SK-N-SH treated with all-trans-retinoic acid at 6 μM for 48 hours (cell line): ENCODE results near the gene LONP2.

Source experiments
- ATAC-seq: fragments of 200-7000 bp; cut with Tn5 transposase; 3 replicates; pipeline ENCODE4 v1.9.1; 2020; ENCODE audit warnings: mild to moderate bottlenecking, moderate library complexity
- ARNTL ChIP-seq: fragments of 450-650 bp; formaldehyde crosslinking; IDR thresholded peaks from 2 replicates; pipeline ENCODE4 v1.5.0; 2020; ENCODE audit warnings: low read depth, mild to moderate bottlenecking, moderate library complexity, borderline replicate concordance
- BACH2 ChIP-seq: fragments of 250-450 bp; sonication (Bioruptor Pico); IDR thresholded peaks from 2 replicates; pipeline ENCODE4 v1.9.0; 2021; ENCODE audit warnings: mild to moderate bottlenecking, borderline replicate concordance
- CREB5 ChIP-seq: fragments of 250-450 bp; sonication (Bioruptor Pico); IDR thresholded peaks from 2 replicates; pipeline ENCODE4 v1.5.1; 2020; ENCODE audit warnings: low read depth, mild to moderate bottlenecking, moderate library complexity
- CSDC2 ChIP-seq: fragments of 250-450 bp; sonication (Bioruptor Pico); IDR thresholded peaks from 2 replicates; pipeline ENCODE4 v1.5.0; 2020; ENCODE audit warnings: mild to moderate bottlenecking, moderate library complexity
- CSRNP3 ChIP-seq: fragments of 250-450 bp; sonication (Bioruptor Pico); IDR thresholded peaks from 2 replicates; pipeline ENCODE4 v1.5.1; 2021; ENCODE audit warnings: mild to moderate bottlenecking, moderate library complexity
- ESRRG ChIP-seq: fragments of 250-450 bp; sonication (Bioruptor Pico); IDR thresholded peaks from 2 replicates; pipeline ENCODE4 v1.6.1; 2021; ENCODE audit warnings: mild to moderate bottlenecking
- GLIS3 ChIP-seq: fragments of 250-450 bp; sonication (Bioruptor Pico); IDR thresholded peaks from 2 replicates; pipeline ENCODE4 v1.5.0; 2020; ENCODE audit warnings: mild to moderate bottlenecking, moderate library complexity
- ISL1 ChIP-seq: fragments of 250-450 bp; sonication (Bioruptor Pico); IDR thresholded peaks from 2 replicates; pipeline ENCODE4 v2.1.2; 2022; ENCODE audit warnings: mild to moderate bottlenecking, moderate library complexity
- OSR1 ChIP-seq: fragments of 250-450 bp; sonication (Bioruptor Pico); IDR thresholded peaks from 2 replicates; pipeline ENCODE4 v1.8.0; 2022; ENCODE audit warnings: moderate library complexity, mild to moderate bottlenecking, inconsistent platforms
- POU6F1 ChIP-seq: fragments of 250-450 bp; sonication (Bioruptor Pico); IDR thresholded peaks from 2 replicates; pipeline ENCODE4 v1.8.0; 2021; ENCODE audit warnings: low read depth, mild to moderate bottlenecking, moderate library complexity, borderline replicate concordance
- PPARA ChIP-seq: fragments of 250-450 bp; sonication (Bioruptor Pico); IDR thresholded peaks from 2 replicates; pipeline ENCODE4 v1.5.0; 2020; ENCODE audit warnings: mild to moderate bottlenecking, borderline replicate concordance
- RARB ChIP-seq: fragments of 250-450 bp; sonication (Bioruptor Pico); IDR thresholded peaks from 2 replicates; pipeline ENCODE4 v1.8.0; 2021; ENCODE audit warnings: mild to moderate bottlenecking, moderate library complexity
- TOX ChIP-seq: fragments of 250-450 bp; sonication (Bioruptor Pico); IDR thresholded peaks from 2 replicates; pipeline ENCODE4 v1.8.0; 2021; ENCODE audit warnings: mild to moderate bottlenecking, moderate library complexity, borderline replicate concordance
- TSHZ2 ChIP-seq: fragments of 250-450 bp; sonication (Bioruptor Pico); IDR thresholded peaks from 2 replicates; pipeline ENCODE4 v1.5.0; 2020; ENCODE audit warnings: mild to moderate bottlenecking, moderate library complexity
- ZC3H10 ChIP-seq: fragments of 250-450 bp; sonication (Bioruptor Pico); IDR thresholded peaks from 2 replicates; pipeline ENCODE4 v1.5.1; 2021; ENCODE audit warnings: mild to moderate bottlenecking, moderate library complexity
- ZFP3 ChIP-seq: fragments of 250-450 bp; sonication (Bioruptor Pico); IDR thresholded peaks from 2 replicates; pipeline ENCODE4 v1.5.0; 2020; ENCODE audit warnings: mild to moderate bottlenecking, moderate library complexity
- ZFP30 ChIP-seq: fragments of 450-650 bp; formaldehyde crosslinking; IDR thresholded peaks from 2 replicates; pipeline ENCODE4 v1.5.0; 2022; ENCODE audit warnings: mild to moderate bottlenecking, moderate library complexity
- ZNF565 ChIP-seq: fragments of 450-650 bp; formaldehyde crosslinking; conservative IDR thresholded peaks from 2 replicates; pipeline ENCODE4 v1.5.0; 2020; ENCODE audit warnings: low read depth, mild to moderate bottlenecking, moderate library complexity
- ZNF70 ChIP-seq: fragments of 450-650 bp; formaldehyde crosslinking; IDR thresholded peaks from 2 replicates; pipeline ENCODE4 v1.5.0; 2020; ENCODE audit warnings: mild to moderate bottlenecking, moderate library complexity
- ZNF8 ChIP-seq: fragments of 450-650 bp; formaldehyde crosslinking; IDR thresholded peaks from 2 replicates; pipeline ENCODE4 v1.5.0; 2020; ENCODE audit warnings: mild to moderate bottlenecking, moderate library complexity

The LONP2 gene

GRCh38 chr16:48326915-48327314 lies 82.8 kb downstream of the LONP2 start:
- no peak for TF ChIP-seq BACH2 (CRISPR knock-in tag)
- TF ChIP-seq ZFP30 (CRISPR knock-in tag): no peak
- TF ChIP-seq CSRNP3 (CRISPR knock-in tag): no peak
- no peak for TF ChIP-seq ZNF70 (CRISPR knock-in tag)
- TF ChIP-seq ISL1: no peak
- ATAC-seq: no peak

GRCh38 chr16:48329138-48329537 lies 85.0 kb downstream of the LONP2 start:
- ATAC-seq: no peak
- TF ChIP-seq CREB5 (CRISPR knock-in tag): no peak
- no peak for TF ChIP-seq ZNF70 (CRISPR knock-in tag)
- TF ChIP-seq PPARA (CRISPR knock-in tag): no peak
- no peak for TF ChIP-seq ZNF565 (CRISPR knock-in tag)
- no peak for TF ChIP-seq POU6F1 (CRISPR knock-in tag)
- no peak for TF ChIP-seq ZFP30 (CRISPR knock-in tag)
- no peak for TF ChIP-seq RARB (CRISPR knock-in tag)
- no peak for TF ChIP-seq CSRNP3 (CRISPR knock-in tag)
- TF ChIP-seq ESRRG (CRISPR knock-in tag): no peak
- TF ChIP-seq ZNF8: no peak
- TF ChIP-seq ZFP3 (CRISPR knock-in tag): no peak
- no peak for TF ChIP-seq CSDC2 (CRISPR knock-in tag)
- TF ChIP-seq ISL1: no peak
- TF ChIP-seq ZC3H10 (CRISPR knock-in tag): no peak
- no peak for TF ChIP-seq OSR1
- TF ChIP-seq GLIS3 (CRISPR knock-in tag): no peak
- no peak for TF ChIP-seq BACH2 (CRISPR knock-in tag)
- TF ChIP-seq ARNTL: no peak

GRCh38 chr16:48330189-48330840 lies 86.2 kb downstream of the LONP2 start:
- TF ChIP-seq TOX: no peak
- TF ChIP-seq TSHZ2 (CRISPR knock-in tag): no peak
- TF ChIP-seq CSRNP3 (CRISPR knock-in tag): no peak
- no peak for TF ChIP-seq ZC3H10 (CRISPR knock-in tag)
- no peak for TF ChIP-seq ZNF70 (CRISPR knock-in tag)
- no peak for TF ChIP-seq CREB5 (CRISPR knock-in tag)
- no peak for TF ChIP-seq ESRRG (CRISPR knock-in tag)
- TF ChIP-seq BACH2 (CRISPR knock-in tag): no peak
- no peak for TF ChIP-seq ARNTL
- TF ChIP-seq ZFP30 (CRISPR knock-in tag): no peak
- no peak for ATAC-seq
